Activated CD4-positive, alpha-beta memory T cell treated with anti-CD3 and anti-CD28 coated beads for 36 hours (primary cell): ENCODE data around the gene ALDH3B1. TPM values are rescaled to one million over a fixed set of nuclear protein-coding genes. Genes with fewer than 3 reads are reported as not detected.
"Not testable (repeated sequence)": the region's sequence is repeated elsewhere in the genome, so short reads cannot be mapped to it uniquely, and the experiment has no call there.

Experiments used
- CTCF ChIA-PET: fragments of 350-600 bp; sonication (Branson Sonifier 250); formaldehyde crosslinking; loops from one replicate; lab custom pipeline; 2021; ENCODE audit warnings: antibody characterized with exemption, inconsistent platforms; lab: Charles Lee
- POLR2A ChIA-PET: fragments of 350-600 bp; sonication (Branson Sonifier 250); formaldehyde crosslinking; loops from one replicate; lab custom pipeline; 2021; ENCODE audit warnings: antibody characterized with exemption; lab: Charles Lee
- DNase-seq: peaks from one replicate; pipeline ENCODE4 v3.0.0-alpha.2; 2020
- H3K27ac Mint-ChIP-seq: one replicate; pipeline ENCODE4 v1.8.0; 2021; ENCODE audit warnings: mixed read lengths
- H3K27me3 Mint-ChIP-seq: one replicate; pipeline ENCODE4 v1.8.0; 2021; ENCODE audit warnings: mixed read lengths
- H3K36me3 Mint-ChIP-seq: one replicate; pipeline ENCODE4 v1.8.0; 2021; ENCODE audit warnings: mixed read lengths
- H3K4me1 Mint-ChIP-seq: one replicate; pipeline ENCODE4 v1.8.0; 2021; ENCODE audit warnings: low read depth, mixed read lengths
- H3K4me3 Mint-ChIP-seq: one replicate; pipeline ENCODE4 v1.8.0; 2021; ENCODE audit warnings: mild to moderate bottlenecking, mixed read lengths
- H3K9me3 Mint-ChIP-seq: one replicate; pipeline ENCODE4 v1.8.0; 2021; ENCODE audit warnings: mixed read lengths
- intact Hi-C: fragments of 100-400 bp; cut with micrococcal nuclease; formaldehyde crosslinking; loops from one replicate; pipeline ENCODE4 v1.15.1; 2023
- total RNA-seq, 2 experiments: library from RNA; stranded (reverse); gene quantifications; one replicate each; pipeline ENCODE4 v1.2.3, GENCODE V29; 2021

ALDH3B1 gene
- total RNA-seq: not detected

GRCh38 chr11:68010090-68011041 lies at the start of gene ALDH3B1:
ALDH3B1 (plus strand) TSS chr11:68010327; CDS start chr11:68015298, 4,971 bp downstream.
- H3K36me3 Mint-ChIP-seq: no peaks in the 10 kb centered on the region
- no peaks in the 10 kb centered on the region for H3K9me3 Mint-ChIP-seq
- intact Hi-C loops: no loop called here
- ChIA-PET POLR2A (no interaction called here), CTCF (no interaction called here)
- peaks cover 1% of the 10 kb centered on the region for H3K27me3 Mint-ChIP-seq
- no peak for DNase-seq
- no peak within 1 kb of the TSS for H3K4me3 Mint-ChIP-seq
- no peak within 1 kb of the TSS for H3K27ac Mint-ChIP-seq
- no peaks in the 10 kb centered on the region for H3K4me1 Mint-ChIP-seq

GRCh38 chr11:67963217-67963616 lies 46.9 kb upstream of the ALDH3B1 start:
- H3K4me1 Mint-ChIP-seq, DNase-seq, H3K9me3 Mint-ChIP-seq, H3K4me3 Mint-ChIP-seq, H3K27me3 Mint-ChIP-seq, intact Hi-C loops, H3K27ac Mint-ChIP-seq, H3K36me3 Mint-ChIP-seq, POLR2A ChIA-PET, CTCF ChIA-PET: not testable (repeated sequence)

GRCh38 chr11:67963879-67964278 lies 46.2 kb upstream of the ALDH3B1 start:
- H3K27me3 Mint-ChIP-seq, H3K4me1 Mint-ChIP-seq, POLR2A ChIA-PET, H3K27ac Mint-ChIP-seq, H3K4me3 Mint-ChIP-seq, DNase-seq, CTCF ChIA-PET, H3K36me3 Mint-ChIP-seq, H3K9me3 Mint-ChIP-seq, intact Hi-C loops: not testable (repeated sequence)

GRCh38 chr11:67964746-67965145 lies 45.4 kb upstream of the ALDH3B1 start:
- H3K36me3 Mint-ChIP-seq, intact Hi-C loops, DNase-seq, H3K4me1 Mint-ChIP-seq, H3K27ac Mint-ChIP-seq, H3K27me3 Mint-ChIP-seq, POLR2A ChIA-PET, H3K4me3 Mint-ChIP-seq, H3K9me3 Mint-ChIP-seq: not testable (repeated sequence)
- CTCF ChIA-PET: interaction anchor here (2.2 kb wide), 1 partner anchor 9 kb away, joined by 9 read pairs; no protein-coding TSS in a partner anchor

- H3K4me3 Mint-ChIP-seq: not testable (repeated sequence)
Measured at GRCh38 chr11:67965830-67966348, 44.2 kb upstream of the ALDH3B1 start.

GRCh38 chr11:67974746-67975145 lies 35.4 kb upstream of the ALDH3B1 start:
- H3K27me3 Mint-ChIP-seq, H3K36me3 Mint-ChIP-seq, POLR2A ChIA-PET, H3K27ac Mint-ChIP-seq, H3K4me3 Mint-ChIP-seq, intact Hi-C loops, H3K9me3 Mint-ChIP-seq, DNase-seq, H3K4me1 Mint-ChIP-seq, CTCF ChIA-PET: not testable (repeated sequence)

More at GRCh38 chr11:67965830-67966348, 44.2 kb upstream of the ALDH3B1 start:
- H3K4me1 Mint-ChIP-seq, H3K36me3 Mint-ChIP-seq, POLR2A ChIA-PET, H3K27me3 Mint-ChIP-seq, intact Hi-C loops, DNase-seq, H3K9me3 Mint-ChIP-seq, H3K27ac Mint-ChIP-seq: not testable (repeated sequence)
- CTCF ChIA-PET: interaction anchor here (2.2 kb wide), 1 partner anchor 11 kb away, joined by 9 read pairs; no protein-coding TSS in a partner anchor

GRCh38 chr11:67978766-67979418 lies 31.2 kb upstream of the ALDH3B1 start:
- H3K9me3 Mint-ChIP-seq, DNase-seq, intact Hi-C loops, POLR2A ChIA-PET, H3K36me3 Mint-ChIP-seq, H3K27me3 Mint-ChIP-seq, H3K4me1 Mint-ChIP-seq, H3K4me3 Mint-ChIP-seq, H3K27ac Mint-ChIP-seq: not testable (repeated sequence)
- CTCF ChIA-PET: interaction anchor here (1.1 kb wide), 1 partner anchor 24 kb away, joined by 3 read pairs; no protein-coding TSS in a partner anchor

- not testable (repeated sequence) for H3K27ac Mint-ChIP-seq
Measured at GRCh38 chr11:67981226-67981625, 28.9 kb upstream of the ALDH3B1 start.

GRCh38 chr11:67982255-67982857 lies 27.8 kb upstream of the ALDH3B1 start:
- H3K36me3 Mint-ChIP-seq, H3K27ac Mint-ChIP-seq, H3K27me3 Mint-ChIP-seq, H3K4me1 Mint-ChIP-seq, H3K4me3 Mint-ChIP-seq, POLR2A ChIA-PET, H3K9me3 Mint-ChIP-seq, DNase-seq, CTCF ChIA-PET, intact Hi-C loops: not testable (repeated sequence)

More at GRCh38 chr11:67981226-67981625, 28.9 kb upstream of the ALDH3B1 start:
- H3K27me3 Mint-ChIP-seq, POLR2A ChIA-PET, intact Hi-C loops, H3K4me3 Mint-ChIP-seq, H3K36me3 Mint-ChIP-seq, H3K9me3 Mint-ChIP-seq, H3K4me1 Mint-ChIP-seq, CTCF ChIA-PET, DNase-seq: not testable (repeated sequence)

GRCh38 chr11:67983951-67984350 lies 26.2 kb upstream of the ALDH3B1 start:
- ChIA-PET POLR2A (no interaction called here), CTCF (no interaction called here)
- H3K9me3 Mint-ChIP-seq: no peaks in the 10 kb centered on the region
- no peak for DNase-seq
- H3K4me3 Mint-ChIP-seq: no peak overlapping the region
- H3K36me3 Mint-ChIP-seq: no peaks in the 10 kb centered on the region
- H3K27ac Mint-ChIP-seq: no peak overlapping the region
- intact Hi-C loops: no loop called here
- no peaks in the 10 kb centered on the region for H3K4me1 Mint-ChIP-seq
- no peaks in the 10 kb centered on the region for H3K27me3 Mint-ChIP-seq

GRCh38 chr11:67985302-67985701 lies 24.8 kb upstream of the ALDH3B1 start:
- CTCF ChIA-PET, intact Hi-C loops, DNase-seq, H3K27ac Mint-ChIP-seq, POLR2A ChIA-PET, H3K4me1 Mint-ChIP-seq, H3K9me3 Mint-ChIP-seq, H3K36me3 Mint-ChIP-seq, H3K4me3 Mint-ChIP-seq, H3K27me3 Mint-ChIP-seq: not testable (repeated sequence)
